ENCODE data around the gene GRIK5.

- TF ChIP-seq CTCF (conservative IDR thresholded peaks at IDR 0.05 in 1 of 2, IDR thresholded peaks at IDR 0.05 in 1 of 2; ENCODE audit: extremely low read depth in 1 of 2, insufficient read depth in 1 of 2, low read depth in 1 of 2, low read length in 2 of 2), result no peak
- TF ChIP-seq EZH2 (IDR thresholded peaks at IDR 0.05; ENCODE audit: borderline replicate concordance, low read length), result no peak
These were observed 10.8 kb downstream of the GRIK5 start for GRCh38 chr19:42059196-42059595.
